HEK293 (cell line): ENCODE data around the gene TRIM46.
A peak's percentile ranks its signal among the peaks of the same experiment; 100 is the strongest.

Source experiments
- EGR2 ChIP-seq: fragments of 450-650 bp; formaldehyde crosslinking; IDR thresholded peaks from 2 replicates; pipeline ENCODE4 v1.5.1; 2016; ENCODE audit warnings: low read depth, missing biosample characterization, missing genetic modification characterization
- GLI4 ChIP-seq: fragments of 450-650 bp; formaldehyde crosslinking; IDR thresholded peaks from 2 replicates; pipeline ENCODE4 v1.5.1; 2016; ENCODE audit warnings: missing biosample characterization, missing genetic modification characterization
- PRDM2 ChIP-seq: fragments of 450-650 bp; formaldehyde crosslinking; IDR thresholded peaks from 2 replicates; pipeline ENCODE4 v1.5.1; 2016; ENCODE audit warnings: missing biosample characterization, missing genetic modification characterization, borderline replicate concordance
- REPIN1 ChIP-seq: fragments of 450-650 bp; formaldehyde crosslinking; IDR thresholded peaks from 2 replicates; pipeline ENCODE4 v1.5.1; 2017; ENCODE audit warnings: missing biosample characterization, missing genetic modification characterization, low read depth
- SCRT2 ChIP-seq: fragments of 450-650 bp; formaldehyde crosslinking; IDR thresholded peaks from 2 replicates; pipeline ENCODE4 v1.5.1; 2016; ENCODE audit warnings: missing biosample characterization, missing genetic modification characterization
- SP3 ChIP-seq: fragments of 450-650 bp; formaldehyde crosslinking; IDR thresholded peaks from 2 replicates; pipeline ENCODE4 v1.5.1; 2016; ENCODE audit warnings: missing biosample characterization, missing genetic modification characterization
- ZBTB10 ChIP-seq: fragments of 450-650 bp; formaldehyde crosslinking; IDR thresholded peaks from 2 replicates; pipeline ENCODE4 v1.5.1; 2016; ENCODE audit warnings: missing biosample characterization, missing genetic modification characterization
- ZEB2 ChIP-seq: fragments of 450-650 bp; formaldehyde crosslinking; IDR thresholded peaks from 2 replicates; pipeline ENCODE4 v1.5.1; 2016; ENCODE audit warnings: missing biosample characterization, missing genetic modification characterization
- ZNF114 ChIP-seq: fragments of 450-650 bp; formaldehyde crosslinking; IDR thresholded peaks from 2 replicates; pipeline ENCODE4 v1.5.0; 2017; ENCODE audit warnings: missing biosample characterization, missing genetic modification characterization
- ZNF155 ChIP-seq: fragments of 450-650 bp; formaldehyde crosslinking; IDR thresholded peaks from 2 replicates; pipeline ENCODE4 v1.5.1; 2016; ENCODE audit warnings: missing biosample characterization, missing genetic modification characterization
- ZNF18 ChIP-seq: fragments of 450-650 bp; formaldehyde crosslinking; IDR thresholded peaks from 2 replicates; pipeline ENCODE4 v1.5.1; 2016; ENCODE audit warnings: missing biosample characterization, missing genetic modification characterization
- ZNF239 ChIP-seq: fragments of 450-650 bp; formaldehyde crosslinking; IDR thresholded peaks from 2 replicates; pipeline ENCODE4 v1.5.1; 2016; ENCODE audit warnings: missing biosample characterization, missing genetic modification characterization
- ZNF248 ChIP-seq: fragments of 450-650 bp; formaldehyde crosslinking; IDR thresholded peaks from 2 replicates; pipeline ENCODE4 v1.5.1; 2017; ENCODE audit warnings: missing biosample characterization, missing genetic modification characterization
- ZNF26 ChIP-seq: fragments of 450-650 bp; formaldehyde crosslinking; IDR thresholded peaks from 2 replicates; pipeline ENCODE4 v1.5.1; 2016; ENCODE audit warnings: missing biosample characterization, missing genetic modification characterization
- ZNF274 ChIP-seq, 2 experiments: fragments of 200-500 bp in 1 of 2; fragments of 450-650 bp in 1 of 2; sonication (Bioruptor generic) in 1 of 2; formaldehyde crosslinking in 1 of 2; IDR thresholded peaks; 2 replicates each; pipeline versions ENCODE4 v1.5.1 to v1.6.1; 2014 to 2016; ENCODE audit warnings: borderline replicate concordance in 1 of 2, inconsistent platforms in 1 of 2, low read length in 1 of 2, missing biosample characterization in 1 of 2, missing genetic modification characterization in 1 of 2
- ZNF335 ChIP-seq: fragments of 450-650 bp; formaldehyde crosslinking; conservative IDR thresholded peaks from 2 replicates; pipeline ENCODE4 v1.5.1; 2016; ENCODE audit warnings: missing biosample characterization, missing genetic modification characterization
- ZNF350 ChIP-seq: fragments of 450-650 bp; formaldehyde crosslinking; IDR thresholded peaks from 2 replicates; pipeline ENCODE4 v1.5.0; 2017; ENCODE audit warnings: missing biosample characterization, mild to moderate bottlenecking, missing genetic modification characterization
- ZNF354C ChIP-seq: fragments of 450-650 bp; formaldehyde crosslinking; IDR thresholded peaks from 2 replicates; pipeline ENCODE4 v1.5.1; 2016; ENCODE audit warnings: missing biosample characterization, missing genetic modification characterization, low read depth, borderline replicate concordance
- ZNF37A ChIP-seq: fragments of 450-650 bp; IDR thresholded peaks from 2 replicates; pipeline ENCODE4 v1.5.1; 2018; ENCODE audit warnings: missing biosample characterization, missing genetic modification characterization
- ZNF488 ChIP-seq: fragments of 450-650 bp; formaldehyde crosslinking; IDR thresholded peaks from 2 replicates; pipeline ENCODE4 v1.5.1; 2016; ENCODE audit warnings: missing biosample characterization, missing genetic modification characterization
- ZNF558 ChIP-seq: fragments of 450-650 bp; formaldehyde crosslinking; IDR thresholded peaks from 2 replicates; pipeline ENCODE4 v1.5.1; 2016; ENCODE audit warnings: missing biosample characterization, missing genetic modification characterization
- ZNF571 ChIP-seq: fragments of 450-650 bp; formaldehyde crosslinking; IDR thresholded peaks from 2 replicates; pipeline ENCODE4 v1.5.0; 2017; ENCODE audit warnings: missing biosample characterization, missing genetic modification characterization
- ZNF639 ChIP-seq: fragments of 450-650 bp; formaldehyde crosslinking; IDR thresholded peaks from 2 replicates; pipeline ENCODE4 v1.5.1; 2016; ENCODE audit warnings: missing biosample characterization, missing genetic modification characterization
- ZNF701 ChIP-seq: fragments of 450-650 bp; formaldehyde crosslinking; IDR thresholded peaks from 2 replicates; pipeline ENCODE4 v1.5.1; 2016; ENCODE audit warnings: missing biosample characterization, missing genetic modification characterization
- ZNF768 ChIP-seq: fragments of 450-650 bp; formaldehyde crosslinking; IDR thresholded peaks from 2 replicates; pipeline ENCODE4 v1.5.1; 2018; ENCODE audit warnings: missing biosample characterization, mild to moderate bottlenecking, missing genetic modification characterization
- ZNF777 ChIP-seq: fragments of 450-650 bp; formaldehyde crosslinking; IDR thresholded peaks from 2 replicates; pipeline ENCODE4 v1.5.1; 2017; ENCODE audit warnings: missing biosample characterization, missing genetic modification characterization, borderline replicate concordance

Gene TRIM46

GRCh38 chr1:155139895-155140629, 33.6 kb upstream of the TRIM46 start, which contains the start of gene DPM3 (continued):
- no peak for TF ChIP-seq ZNF768 (tag by site-specific recombination)
- peak; percentile 62 for TF ChIP-seq ZNF639 (tag by site-specific recombination)
- TF ChIP-seq REPIN1 (tag by site-specific recombination), result no peak
- TF ChIP-seq ZNF248 (tag by site-specific recombination), result no peak
- TF ChIP-seq ZNF488 (tag by site-specific recombination), result no peak
- no peak for TF ChIP-seq ZNF350 (tag by site-specific recombination)
- no peak for TF ChIP-seq PRDM2
- peak; percentile 76 for TF ChIP-seq SP3 (tag by site-specific recombination)
- no peak for TF ChIP-seq ZNF571
- peak; percentile 71 for TF ChIP-seq ZEB2 (tag by site-specific recombination)
- no peak for TF ChIP-seq SCRT2
- no peak for TF ChIP-seq ZNF274 (IDR thresholded peaks at IDR 0.05; ENCODE audit: low read length)
- TF ChIP-seq ZNF274 (tag by site-specific recombination; IDR thresholded peaks at IDR 0.05; ENCODE audit: borderline replicate concordance), result no peak
- TF ChIP-seq ZNF37A (tag by site-specific recombination), result no peak
- peak; percentile 71; the same call in 1 of the 2 replicates for TF ChIP-seq GLI4 (tag by site-specific recombination)
- no peak for TF ChIP-seq ZNF777
- no peak for TF ChIP-seq ZNF114 (tag by site-specific recombination)
- TF ChIP-seq EGR2, result peak; percentile 89
- TF ChIP-seq ZNF335, result peak; percentile 96
- TF ChIP-seq ZNF155 (tag by site-specific recombination), result no peak
- no peak for TF ChIP-seq ZNF354C
- no peak for TF ChIP-seq ZNF558 (tag by site-specific recombination)
- TF ChIP-seq ZNF18 (tag by site-specific recombination), result no peak
- TF ChIP-seq ZNF239 (tag by site-specific recombination), result no peak
- no peak for TF ChIP-seq ZNF701 (tag by site-specific recombination)
- TF ChIP-seq ZNF26, result no peak
- TF ChIP-seq ZBTB10 (tag by site-specific recombination), result peak; percentile 85
